DND-41 (cell line): ENCODE measurements around the gene GHITM.

Experiments
- ATAC-seq: fragments of 200-7000 bp; cut with Tn5 transposase; 3 replicates; pipeline ENCODE4 v1.9.1; 2021; ENCODE audit warnings: low read depth; ENCODE audit not compliant: insufficient read depth
- DNase-seq: peaks from one replicate; pipeline ENCODE4 v3.0.0-alpha.2; 2020
- H2AFZ ChIP-seq: 2 replicates; pipeline ENCODE4 v1.6.0; 2012; ENCODE audit warnings: low read depth, low read length
- H3K27ac ChIP-seq: 2 replicates; pipeline ENCODE4 v1.5.1; 2012; ENCODE audit warnings: low read length, inconsistent platforms
- H3K27me3 ChIP-seq: fragments of 200-600 bp; sonication (generic); 2 replicates; pipeline ENCODE4 v1.6.0; 2012; ENCODE audit warnings: low read length, mild to moderate bottlenecking, inconsistent platforms; ENCODE audit not compliant: insufficient read depth, poor library complexity
- H3K36me3 ChIP-seq: 2 replicates; pipeline ENCODE4 v1.5.1; 2012; ENCODE audit warnings: low read length, inconsistent platforms; ENCODE audit not compliant: insufficient read depth
- H3K4me1 ChIP-seq: 2 replicates; pipeline ENCODE4 v1.5.1; 2012; ENCODE audit warnings: mild to moderate bottlenecking, low read length; ENCODE audit not compliant: insufficient read depth
- H3K4me2 ChIP-seq: 2 replicates; pipeline ENCODE4 v1.6.0; 2012; ENCODE audit warnings: mild to moderate bottlenecking, moderate library complexity, low read length, inconsistent platforms; ENCODE audit not compliant: insufficient read depth
- H3K4me3 ChIP-seq, 2 experiments: fragments of 200-600 bp in 1 of 2; shearing (Covaris generic) in 1 of 2; 2 replicates each; pipeline ENCODE4 v1.5.1; 2012 to 2016; ENCODE audit warnings: inconsistent platforms in 2 of 2, low read length in 2 of 2, mild to moderate bottlenecking in 2 of 2, low read depth in 1 of 2, moderate library complexity in 1 of 2
- H3K79me2 ChIP-seq: 2 replicates; pipeline ENCODE4 v1.6.0; 2012; ENCODE audit warnings: low read length, inconsistent platforms; ENCODE audit not compliant: insufficient read depth
- H3K9ac ChIP-seq: 2 replicates; pipeline ENCODE4 v1.6.0; 2012; ENCODE audit warnings: low read depth, mild to moderate bottlenecking, inconsistent platforms, low read length, moderate library complexity
- H3K9me3 ChIP-seq: 2 replicates; pipeline ENCODE4 v1.5.1; 2012; ENCODE audit warnings: low read length, moderate library complexity, mild to moderate bottlenecking, inconsistent platforms; ENCODE audit not compliant: insufficient read depth, severe bottlenecking
- H4K20me1 ChIP-seq: 2 replicates; pipeline ENCODE4 v1.6.0; 2012; ENCODE audit warnings: low read length; ENCODE audit not compliant: insufficient read depth
- CTCF ChIP-seq: IDR thresholded peaks from 2 replicates; pipeline ENCODE4 v1.5.1; 2012; ENCODE audit warnings: borderline replicate concordance, low read length, moderate library complexity, mild to moderate bottlenecking; ENCODE audit not compliant: poor library complexity, severe bottlenecking; ENCODE audit errors: extremely low read depth
- EZH2 ChIP-seq: IDR thresholded peaks from 3 replicates; pipeline ENCODE4 v1.6.1; 2012; ENCODE audit warnings: borderline replicate concordance, low read depth, mild to moderate bottlenecking, moderate library complexity, low read length, inconsistent platforms; ENCODE audit not compliant: severe bottlenecking

The GHITM gene

GRCh38 chr10:84159076-84159685 is 19.9 kb downstream of the GHITM start:
- Histone ChIP-seq H3K4me1 (no peaks in the 10 kb centered on the region), H3K9ac (no peak overlapping the region), H3K4me2 (no peak overlapping the region), H3K79me2 (no peaks in the 10 kb centered on the region), H3K36me3 (peaks cover 8% of the 10 kb centered on the region), H3K27me3 (peaks cover 10% of the 10 kb centered on the region), H2AFZ (no peak overlapping the region), H3K4me3 (no peak overlapping the region), H4K20me1 (no peaks in the 10 kb centered on the region), H3K27ac (no peak overlapping the region), H3K9me3 (no peaks in the 10 kb centered on the region)
- DNase-seq, result no peak
- TF ChIP-seq EZH2 (no peak), CTCF (no peak)
- ATAC-seq, result no peak

GRCh38 chr10:84160663-84161362 is 21.5 kb downstream of the GHITM start:
- no peak overlapping the region for H3K27ac ChIP-seq
- TF ChIP-seq CTCF, result no peak
- TF ChIP-seq EZH2, result no peak
- no peaks in the 10 kb centered on the region for H3K4me1 ChIP-seq
- no peak overlapping the region for H3K9ac ChIP-seq
- no peak overlapping the region for H3K4me2 ChIP-seq
- ATAC-seq (no peak), DNase-seq (no peak)
- H2AFZ ChIP-seq, result no peak overlapping the region
- no peaks in the 10 kb centered on the region for H3K79me2 ChIP-seq
- no peaks in the 10 kb centered on the region for H3K36me3 ChIP-seq
- peaks cover 10% of the 10 kb centered on the region for H3K27me3 ChIP-seq
- H4K20me1 ChIP-seq, result no peaks in the 10 kb centered on the region
- no peak overlapping the region for H3K4me3 ChIP-seq
- no peaks in the 10 kb centered on the region for H3K9me3 ChIP-seq

GRCh38 chr10:84163996-84164395 is 24.7 kb downstream of the GHITM start:
- Histone ChIP-seq H3K4me1 (no peaks in the 10 kb centered on the region), H3K9ac (no peak overlapping the region), H3K9me3 (no peaks in the 10 kb centered on the region), H3K27ac (no peak overlapping the region), H3K4me3 (no peak overlapping the region), H3K4me2 (no peak overlapping the region), H2AFZ (no peak overlapping the region), H4K20me1 (no peaks in the 10 kb centered on the region), H3K36me3 (no peaks in the 10 kb centered on the region), H3K27me3 (peaks cover 9% of the 10 kb centered on the region), H3K79me2 (no peaks in the 10 kb centered on the region)
- no peak for ATAC-seq
- no peak for TF ChIP-seq CTCF
- no peak for TF ChIP-seq EZH2
- no peak for DNase-seq
